Ecto neural progenitor cell (in vitro differentiated cells): ENCODE results near the gene IFT80.

Source experiments
- DNase-seq: peaks from one replicate; pipeline ENCODE4 v3.0.0-alpha.2; 2018; ENCODE audit warnings: low spot score

IFT80 gene

GRCh38 chr3:160400702-160401150 is 1.7 kb upstream of the IFT80 start:
- peak; percentile 57 for DNase-seq

- peak; percentile 61 for DNase-seq
These were observed 1.1 kb upstream of the IFT80 start for GRCh38 chr3:160400030-160400701.

GRCh38 chr3:160398820-160399124 is 253 bp downstream of the IFT80 start:
- no peak for DNase-seq

- DNase-seq, result no peak
These were observed 3.7 kb downstream of the IFT80 start for GRCh38 chr3:160395297-160395696.

GRCh38 chr3:160394009-160394392 is 5.0 kb downstream of the IFT80 start:
- no peak for DNase-seq

GRCh38 chr3:160393346-160394008 is 5.5 kb downstream of the IFT80 start:
- DNase-seq, result no peak

GRCh38 chr3:160392798-160393197 is 6.2 kb downstream of the IFT80 start:
- DNase-seq, result no peak

GRCh38 chr3:160390565-160391138 is 8.4 kb downstream of the IFT80 start:
- no peak for DNase-seq

- no peak for DNase-seq
These were observed 14.2 kb downstream of the IFT80 start for GRCh38 chr3:160384639-160385318.

GRCh38 chr3:160381470-160381869 is 17.6 kb downstream of the IFT80 start:
- no peak for DNase-seq

GRCh38 chr3:160379628-160380214 is 19.3 kb downstream of the IFT80 start:
- no peak for DNase-seq

GRCh38 chr3:160378331-160379109 is 20.5 kb downstream of the IFT80 start:
- DNase-seq, result no peak

- DNase-seq, result no peak
These were observed 22.3 kb downstream of the IFT80 start for GRCh38 chr3:160376681-160377080.

- no peak for DNase-seq
These were observed 24.1 kb downstream of the IFT80 start for GRCh38 chr3:160374925-160375324.

GRCh38 chr3:160374472-160374871 is 24.6 kb downstream of the IFT80 start:
- no peak for DNase-seq

GRCh38 chr3:160373655-160374054 is 25.4 kb downstream of the IFT80 start:
- DNase-seq, result no peak

- DNase-seq, result no peak
These were observed 26.2 kb downstream of the IFT80 start for GRCh38 chr3:160372780-160373179.

GRCh38 chr3:160370987-160371857 is 27.8 kb downstream of the IFT80 start:
- DNase-seq, result no peak

GRCh38 chr3:160369784-160370183 is 29.2 kb downstream of the IFT80 start:
- DNase-seq, result no peak

GRCh38 chr3:160368804-160369203 is 30.2 kb downstream of the IFT80 start:
- DNase-seq, result no peak
